NOMO-1 treated with dmso at 0.1 percent for 144 hours (cell line): ENCODE data around the gene MRPL55.
"Not testable (repeated sequence)": the region's sequence is repeated elsewhere in the genome, so short reads cannot be mapped to it uniquely, and the experiment has no call there.

Experiments
- DNase-seq: peaks from one replicate; lab custom pipeline; 2025; ENCODE audit not compliant: unreplicated experiment; lab: John Stamatoyannopoulos, UW

MRPL55 gene

DNA sequence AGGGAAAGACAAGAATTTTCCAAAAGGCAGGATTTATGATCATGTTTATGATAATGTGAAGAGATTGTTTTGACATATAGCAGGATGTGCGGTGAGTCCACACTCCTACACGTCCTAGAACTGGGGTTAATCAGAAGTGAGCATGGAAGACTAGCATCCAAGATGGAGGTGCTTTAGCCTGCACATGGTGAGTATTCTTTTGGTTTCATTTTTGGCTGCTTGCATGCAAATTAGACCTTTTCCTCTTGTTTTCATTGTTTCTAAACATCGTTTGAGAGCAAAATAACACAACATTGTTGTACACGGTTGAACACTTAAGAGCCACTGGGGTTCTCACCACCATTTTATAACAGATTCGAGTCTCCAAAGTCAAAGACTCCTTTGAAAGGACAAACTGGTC is 16.1 kb upstream of the MRPL55 start:
- no peak for DNase-seq

GRCh38 chr1:228123505-228123904 is 14.4 kb upstream of the MRPL55 start:
- no peak for DNase-seq

DNA sequence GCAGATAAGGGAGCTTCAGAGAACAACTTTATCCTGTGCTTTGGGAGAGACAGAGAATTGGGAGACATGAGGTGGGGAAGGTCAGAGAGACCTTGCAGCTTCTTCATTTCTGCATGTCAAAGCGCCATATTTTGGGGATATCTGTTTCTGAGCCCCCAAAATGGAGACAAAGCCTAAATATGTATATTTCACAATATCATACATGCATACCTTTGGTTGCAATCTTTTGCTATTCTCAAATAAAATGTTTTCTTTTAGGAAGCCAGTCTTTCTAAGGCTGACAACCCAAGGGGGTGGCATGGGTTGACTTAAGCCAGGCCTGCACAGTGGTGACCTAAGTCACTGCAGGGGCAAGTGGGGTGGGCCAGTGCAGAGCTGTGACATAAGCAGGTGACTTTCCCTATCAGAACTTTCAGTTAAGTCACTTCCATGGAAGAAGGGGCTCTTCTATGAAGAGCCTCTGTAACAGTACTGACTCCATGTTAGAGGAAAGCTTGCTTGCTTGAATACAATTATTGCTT is 13.9 kb upstream of the MRPL55 start:
- DNase-seq, result no peak

DNA sequence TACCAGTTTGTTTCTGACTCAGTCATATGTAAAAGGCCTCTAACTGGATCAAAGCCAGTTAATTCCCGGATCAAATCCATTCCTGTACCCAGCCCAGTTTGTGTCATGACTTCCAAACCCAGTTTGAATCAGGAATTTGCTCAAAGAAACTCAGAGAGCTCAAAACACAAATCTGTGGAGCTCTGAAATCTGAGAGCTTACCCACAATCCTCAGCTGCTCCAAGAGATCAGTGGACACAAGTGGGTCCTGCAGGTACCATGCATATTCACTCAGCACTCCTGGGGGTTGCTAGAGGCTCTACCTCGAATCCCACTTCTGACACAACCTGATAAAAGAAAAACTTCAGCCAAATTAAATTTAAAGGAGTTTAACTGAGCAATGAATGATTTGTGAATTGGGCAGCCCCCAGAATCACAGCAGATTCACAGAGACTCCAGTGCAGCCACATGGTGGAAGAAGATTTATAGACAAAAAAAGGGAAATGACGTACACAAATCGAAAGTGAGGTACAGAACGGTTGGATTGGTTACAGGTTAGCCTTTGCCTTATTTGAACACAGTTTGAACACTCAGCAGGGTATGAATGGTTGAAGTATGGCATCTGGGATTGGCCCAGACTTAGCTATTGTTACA is 11.9 kb upstream of the MRPL55 start:
- DNase-seq, result peak; percentile 35

GRCh38 chr1:228120351-228120750 is 11.3 kb upstream of the MRPL55 start:
- no peak for DNase-seq

GRCh38 chr1:228118040-228118439 is 8.9 kb upstream of the MRPL55 start:
- no peak for DNase-seq

DNA sequence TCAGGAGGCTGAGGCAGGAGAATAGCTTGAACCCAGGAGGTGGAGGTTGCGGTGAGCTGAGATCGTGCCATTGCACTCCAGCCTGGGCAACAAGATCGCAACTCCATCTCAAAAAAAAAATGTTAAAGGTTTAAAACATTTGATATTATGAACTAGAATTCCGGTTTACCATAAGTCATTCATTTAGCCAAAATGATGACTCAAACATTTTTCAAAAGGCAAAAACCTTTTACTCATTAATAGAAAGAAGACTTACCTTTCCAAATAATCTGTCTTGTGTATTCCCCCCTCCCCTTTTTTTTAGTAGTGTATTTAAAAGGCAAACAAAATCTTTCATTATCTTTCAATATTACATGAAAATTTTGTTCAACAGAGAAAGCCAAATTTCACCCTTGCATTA is 8.2 kb upstream of the MRPL55 start:
- DNase-seq, result no peak

DNA sequence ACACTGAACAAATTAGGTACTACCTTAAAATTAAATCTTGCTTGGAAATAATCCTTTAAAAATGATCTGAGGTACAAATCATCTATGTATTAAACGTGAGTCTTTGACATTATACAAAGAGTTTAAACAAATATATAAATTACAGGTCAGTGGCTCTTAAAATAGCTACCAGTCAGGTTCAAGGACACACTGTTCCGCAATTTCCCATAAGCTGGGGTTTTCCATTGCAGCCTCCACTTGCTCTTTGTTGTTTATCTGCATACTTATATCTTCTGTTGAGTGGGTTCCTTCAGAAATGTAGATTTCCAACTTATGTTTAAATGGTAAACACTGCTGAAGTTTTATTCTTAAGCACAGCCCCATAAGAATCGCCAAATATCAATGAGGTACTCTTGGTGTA is 5.7 kb upstream of the MRPL55 start:
- no peak for DNase-seq

DNA sequence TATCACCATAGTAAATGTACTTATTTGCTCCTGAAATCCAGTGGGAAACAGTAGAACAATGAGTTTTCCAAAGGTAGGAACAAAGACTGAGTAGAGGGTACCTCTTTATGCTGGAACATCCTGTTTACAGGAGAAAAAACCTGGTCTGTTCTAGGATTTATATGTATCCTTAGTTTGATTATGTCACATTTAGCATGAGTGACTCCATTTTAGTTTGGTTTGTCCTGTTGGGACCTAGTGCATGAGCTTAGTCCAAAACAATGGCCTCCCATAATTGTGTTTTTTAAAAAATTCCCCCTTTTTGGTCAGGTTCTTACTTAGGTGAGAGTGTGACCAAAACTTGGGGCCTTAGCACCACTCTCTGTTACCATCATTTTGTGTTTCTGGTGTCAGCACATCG is 3.5 kb upstream of the MRPL55 start:
- DNase-seq, result no peak

DNA sequence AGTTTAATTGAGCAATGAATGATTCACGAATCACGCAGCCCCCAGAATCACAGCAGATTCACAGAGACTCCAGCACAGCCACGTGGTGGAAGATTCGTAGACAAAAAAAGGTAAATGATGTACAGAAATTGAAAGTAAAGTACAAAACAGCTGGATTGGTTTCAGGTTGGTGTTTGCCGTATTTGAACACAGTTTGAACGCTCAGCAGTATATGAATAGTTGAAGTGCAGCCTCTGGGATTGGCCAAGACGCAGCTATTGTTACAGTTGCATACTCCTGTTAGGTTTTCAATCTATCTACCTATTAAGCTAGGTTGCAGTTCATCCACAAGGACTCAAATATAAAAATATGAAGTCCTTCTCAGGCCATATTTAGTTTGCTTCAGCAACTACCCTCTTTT is 3.1 kb upstream of the MRPL55 start:
- no peak for DNase-seq

GRCh38 chr1:228111315-228111714 is 2.2 kb upstream of the MRPL55 start:
- not testable (repeated sequence) for DNase-seq

- DNase-seq, result no peak
These were observed 1.5 kb upstream of the MRPL55 start for GRCh38 chr1:228110556-228110955.

DNA sequence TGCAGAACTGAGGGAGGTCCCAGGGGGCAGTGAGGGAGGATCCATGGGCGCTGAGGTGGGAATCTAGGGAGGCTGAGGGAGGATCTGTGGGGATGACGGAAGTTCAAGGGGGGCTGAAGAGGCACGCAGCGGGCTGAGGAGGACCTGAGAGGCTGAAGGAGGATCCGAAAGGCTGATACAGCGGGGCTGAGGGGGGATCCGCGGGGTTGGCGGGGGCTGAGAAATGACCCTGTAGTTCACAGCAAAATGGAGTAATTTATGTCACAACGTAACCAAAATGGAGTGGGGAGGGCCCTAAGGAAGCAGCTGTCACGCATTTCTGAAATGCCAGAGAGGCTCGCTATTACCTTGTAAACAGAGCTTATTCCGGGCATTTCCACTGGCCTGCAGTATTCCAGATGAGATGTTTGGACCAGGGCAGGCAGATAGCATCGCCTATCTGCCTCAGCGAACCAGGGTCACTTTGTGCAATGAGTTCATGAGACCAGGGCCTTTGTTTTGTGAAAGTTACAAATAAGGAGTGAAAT is 926 bp upstream of the MRPL55 start:
- no peak for DNase-seq

DNA sequence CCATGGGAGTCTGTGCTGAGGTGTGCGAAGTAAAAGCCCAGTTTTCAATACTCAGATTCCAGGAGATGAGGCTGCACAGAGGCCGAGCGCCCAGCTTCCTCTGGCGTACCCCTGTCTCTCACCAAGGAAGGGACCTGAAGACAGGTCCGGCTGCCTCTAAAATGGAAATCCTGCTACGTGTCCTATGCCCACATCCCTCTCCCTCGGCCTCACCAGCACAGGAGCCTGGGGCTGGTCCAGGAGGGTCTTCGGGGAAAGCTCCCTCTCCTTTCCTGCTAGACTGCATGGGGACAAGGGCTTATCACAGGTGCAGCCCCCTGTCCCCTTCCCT is 392 bp downstream of the MRPL55 start:
- no peak for DNase-seq

- no peak for DNase-seq
These were observed 926 bp downstream of the MRPL55 start for GRCh38 chr1:228108055-228108690.

DNA sequence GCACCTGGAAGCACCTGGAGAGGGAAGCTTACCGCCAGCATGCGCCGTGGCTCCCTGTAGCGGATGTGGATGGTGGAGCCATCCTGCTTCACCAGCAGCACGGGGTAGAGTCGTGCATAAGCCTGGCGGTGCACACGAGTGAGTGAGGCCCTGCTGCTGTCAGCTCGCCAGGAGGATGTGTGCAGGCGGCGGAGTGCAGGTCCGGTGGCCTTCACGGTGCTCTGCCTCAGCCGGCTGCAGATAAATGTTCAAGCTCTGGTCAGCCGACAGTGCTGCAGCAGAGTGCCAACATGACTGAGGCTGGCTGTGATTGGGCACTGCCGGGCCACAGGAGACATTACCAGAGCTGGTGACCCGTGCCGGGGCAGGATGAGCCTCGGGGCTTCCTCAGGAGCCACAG is 1.5 kb downstream of the MRPL55 start:
- DNase-seq, result no peak

GRCh38 chr1:228106800-228107054 is 2.4 kb downstream of the MRPL55 start:
- no peak for DNase-seq

GRCh38 chr1:228105996-228106799 is 2.9 kb downstream of the MRPL55 start:
- DNase-seq, result no peak

DNA sequence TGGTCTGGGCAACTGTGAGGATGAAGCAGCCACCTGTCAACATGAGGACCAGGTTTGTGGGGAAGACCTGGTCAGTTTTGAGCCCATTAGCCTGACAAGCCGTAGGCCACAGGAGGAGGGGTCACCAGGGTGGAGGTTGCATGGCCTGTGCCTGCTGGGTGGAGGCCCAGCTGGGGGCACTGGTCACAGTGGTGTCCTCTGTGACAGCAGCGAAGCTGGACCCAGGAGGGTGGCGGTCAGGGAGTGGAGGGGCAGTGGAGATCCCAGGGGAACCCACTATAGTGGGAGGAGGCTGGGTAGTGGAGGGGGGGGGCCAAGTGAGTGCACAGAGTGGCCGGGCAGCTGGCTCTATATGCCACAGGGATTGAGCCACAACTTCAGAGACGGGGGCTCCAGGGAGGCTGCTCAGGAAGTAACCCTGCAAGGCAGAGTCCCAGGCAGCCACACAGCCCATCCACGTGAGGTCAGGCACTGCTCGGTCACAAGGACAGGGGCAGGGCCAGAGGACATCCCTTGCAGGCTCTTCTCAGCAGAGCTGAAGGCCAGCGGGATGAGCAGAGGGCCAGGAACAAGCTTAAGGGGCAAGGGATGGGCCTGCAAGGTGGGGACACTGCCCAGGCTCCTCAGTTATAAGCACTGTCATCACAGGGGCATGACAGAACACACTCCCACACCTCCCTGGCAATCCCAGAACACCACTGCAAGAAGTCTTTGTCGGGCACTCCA is 3.7 kb downstream of the MRPL55 start:
- DNase-seq, result no peak

GRCh38 chr1:228104526-228105269 is 4.4 kb downstream of the MRPL55 start:
- no peak for DNase-seq
